Central memory CD4-positive, alpha-beta T cell (primary cell): ENCODE data around the gene SENP7.
"Not testable (repeated sequence)": the region's sequence is repeated elsewhere in the genome, so short reads cannot be mapped to it uniquely, and the experiment has no call there.

Source experiments
- DNase-seq: peaks from one replicate; pipeline ENCODE4 v3.0.0; 2022

SENP7 gene

GRCh38 chr3:101519685-101520365 lies 6.8 kb upstream of the SENP7 start:
- DNase-seq = no peak

- peak; percentile 85 for DNase-seq
Observed at GRCh38 chr3:101518421-101518871, 5.4 kb upstream of the SENP7 start.

GRCh38 chr3:101513419-101513986 lies 491 bp upstream of the SENP7 start:
- DNase-seq = no peak

GRCh38 chr3:101512396-101512645 lies 691 bp downstream of the SENP7 start:
- DNase-seq = no peak

DNA sequence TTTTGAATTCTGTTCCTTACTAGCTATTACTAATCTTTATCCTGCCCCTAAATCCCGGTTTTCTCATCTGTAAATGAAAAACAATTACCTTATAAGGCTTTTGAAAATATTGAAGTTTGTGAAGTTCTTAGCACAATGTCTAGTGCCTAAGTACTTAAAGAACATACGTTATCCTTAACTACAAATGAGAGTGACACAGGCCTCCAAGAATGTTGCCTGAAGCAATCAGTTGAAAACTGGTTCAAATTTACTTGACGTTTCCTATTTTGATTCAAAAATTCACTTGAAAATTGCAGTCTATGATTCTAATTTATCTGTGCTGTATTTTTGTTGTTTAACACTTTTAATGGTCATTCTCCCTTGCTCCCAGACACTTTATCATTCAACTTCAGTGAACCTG lies 3.2 kb downstream of the SENP7 start:
- no peak for DNase-seq

- DNase-seq = no peak
Observed at GRCh38 chr3:101509281-101509680, 3.7 kb downstream of the SENP7 start.

- DNase-seq = no peak
Observed at GRCh38 chr3:101501783-101502182, 11.2 kb downstream of the SENP7 start.

DNA sequence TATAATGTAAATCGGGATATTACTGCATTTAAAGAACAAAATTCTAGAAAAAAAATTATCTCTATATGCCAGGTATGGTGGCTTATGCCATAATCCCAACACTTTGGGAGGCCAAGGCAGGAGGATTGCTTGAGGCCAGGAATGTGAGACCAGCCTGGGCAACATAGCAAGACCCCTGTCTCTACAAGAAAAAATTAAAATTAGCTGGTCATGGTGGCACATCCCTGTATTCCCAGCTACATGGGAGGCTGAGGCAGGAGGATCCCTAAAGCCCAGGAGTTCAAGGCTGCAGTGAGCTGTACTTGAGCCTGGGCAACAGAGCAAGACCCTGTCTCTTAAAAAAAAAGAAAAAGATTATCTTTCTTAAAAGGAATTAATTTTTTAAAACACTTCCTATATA lies 12.8 kb downstream of the SENP7 start:
- no peak for DNase-seq

DNA sequence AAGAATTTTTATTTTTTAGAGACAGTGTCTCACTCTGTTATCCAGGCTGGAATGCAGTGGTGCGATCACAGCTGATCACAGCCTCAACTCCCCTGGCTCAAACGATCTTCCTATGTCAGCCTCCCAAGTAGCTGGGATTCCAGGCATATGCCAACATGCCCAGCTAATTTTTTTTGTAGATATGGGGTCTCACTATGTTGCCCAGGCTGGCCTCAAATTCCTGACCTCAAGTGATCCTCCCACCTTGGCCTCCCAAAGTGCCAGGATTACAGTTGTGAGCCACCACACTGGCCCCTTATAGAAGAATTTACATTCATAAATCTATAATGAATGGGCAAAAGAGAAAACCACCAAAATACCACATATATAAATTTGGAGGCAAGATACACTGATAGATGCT lies 15.2 kb downstream of the SENP7 start:
- DNase-seq = no peak

DNA sequence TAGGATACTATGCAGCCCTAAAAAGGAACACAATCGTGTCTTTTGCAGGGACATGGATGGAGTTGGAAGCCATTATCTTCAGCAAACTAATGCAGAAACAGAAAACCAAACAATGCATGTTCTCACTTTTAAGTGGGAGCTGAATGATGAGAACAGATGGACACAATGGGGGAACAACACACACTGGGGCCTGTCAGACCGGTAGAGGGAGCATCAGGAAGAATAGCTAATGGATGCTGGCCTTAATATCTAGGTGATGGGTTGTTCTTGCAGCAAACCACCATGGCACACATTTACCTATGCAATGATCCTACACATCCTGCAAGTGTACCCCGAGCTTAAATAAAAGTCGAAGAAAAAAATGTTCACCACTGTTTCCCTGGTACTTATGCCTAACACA lies 17.5 kb downstream of the SENP7 start:
- no peak for DNase-seq

- no peak for DNase-seq
Observed at GRCh38 chr3:101484805-101485620, 28.0 kb downstream of the SENP7 start.

DNA sequence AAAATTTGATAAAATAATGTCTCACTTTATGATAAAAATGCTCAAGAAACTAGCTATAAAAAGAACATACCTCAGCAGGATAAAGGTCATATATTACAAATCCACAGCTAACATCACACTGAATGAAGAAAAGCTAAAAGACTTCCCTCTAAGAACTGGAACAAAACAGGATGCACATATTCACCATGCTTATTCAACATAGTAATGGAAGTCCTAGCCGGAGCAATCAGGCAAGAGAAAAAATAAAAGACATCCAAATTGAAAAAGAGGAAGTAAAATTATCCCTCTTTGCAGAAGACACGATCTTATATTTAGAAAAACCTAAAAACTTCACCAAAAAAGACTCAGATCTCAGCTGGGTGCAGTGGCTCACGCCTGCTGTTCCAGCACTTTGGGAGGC lies 34.0 kb downstream of the SENP7 start:
- DNase-seq = no peak

GRCh38 chr3:101474841-101475552 lies 38.0 kb downstream of the SENP7 start:
- not testable (repeated sequence) for DNase-seq

DNA sequence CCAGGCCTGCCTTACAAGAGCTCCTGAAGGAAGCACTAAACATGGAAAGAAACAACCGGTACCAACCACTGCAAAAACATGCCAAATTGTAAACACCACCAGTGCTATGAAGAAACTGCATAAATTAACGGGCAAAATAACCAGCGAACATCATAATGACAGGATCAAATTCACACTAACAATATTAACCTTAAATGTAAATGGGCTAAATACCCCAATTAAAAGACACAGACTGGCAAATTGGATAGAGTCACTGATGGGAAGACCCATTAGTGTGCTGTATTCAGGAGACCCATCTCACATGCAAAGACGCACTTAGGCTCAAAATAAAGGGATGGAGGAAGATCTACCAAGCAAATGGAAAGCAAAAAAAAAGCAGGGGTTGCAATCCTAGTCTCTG lies 44.3 kb downstream of the SENP7 start:
- not testable (repeated sequence) for DNase-seq

DNA sequence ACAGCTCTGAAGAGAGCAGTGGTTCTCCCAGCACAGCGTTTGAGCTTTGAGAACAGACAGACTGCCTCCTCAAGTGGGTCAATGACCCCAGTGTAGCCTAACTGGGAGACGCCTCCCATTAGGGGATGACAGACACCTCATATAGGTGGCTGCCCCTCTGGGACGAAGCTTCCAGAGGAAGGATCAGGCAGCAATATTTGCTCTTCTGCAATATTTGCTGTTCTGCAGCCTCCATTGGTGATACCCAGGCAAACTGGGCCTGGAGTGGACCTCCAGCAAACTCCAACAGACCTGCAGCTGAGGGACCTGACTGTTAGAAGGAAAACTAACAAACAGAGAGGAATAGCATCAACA lies 45.7 kb downstream of the SENP7 start:
- not testable (repeated sequence) for DNase-seq

GRCh38 chr3:101466465-101467309 lies 46.3 kb downstream of the SENP7 start:
- DNase-seq = peak; percentile 70

- DNase-seq = no peak
Observed at GRCh38 chr3:101464235-101464634, 48.8 kb downstream of the SENP7 start.

DNA sequence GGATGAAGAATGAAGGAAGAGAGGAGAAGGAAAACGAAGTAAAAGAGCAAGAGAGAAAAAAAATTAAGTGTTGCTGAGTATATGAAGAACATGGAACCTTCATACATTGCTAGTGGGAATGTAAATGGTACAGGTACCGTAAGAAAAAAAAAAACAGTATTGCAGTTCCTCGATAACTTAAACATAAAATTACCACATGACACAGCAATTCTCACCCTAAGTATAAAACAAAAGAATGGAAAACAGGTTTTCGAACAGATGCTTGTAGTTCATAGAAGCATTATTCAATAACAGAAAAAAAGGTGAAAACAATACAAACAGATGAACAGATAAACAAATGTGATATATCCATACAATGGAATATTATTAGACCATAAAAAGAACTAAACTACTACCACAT lies 51.6 kb downstream of the SENP7 start:
- no peak for DNase-seq

DNA sequence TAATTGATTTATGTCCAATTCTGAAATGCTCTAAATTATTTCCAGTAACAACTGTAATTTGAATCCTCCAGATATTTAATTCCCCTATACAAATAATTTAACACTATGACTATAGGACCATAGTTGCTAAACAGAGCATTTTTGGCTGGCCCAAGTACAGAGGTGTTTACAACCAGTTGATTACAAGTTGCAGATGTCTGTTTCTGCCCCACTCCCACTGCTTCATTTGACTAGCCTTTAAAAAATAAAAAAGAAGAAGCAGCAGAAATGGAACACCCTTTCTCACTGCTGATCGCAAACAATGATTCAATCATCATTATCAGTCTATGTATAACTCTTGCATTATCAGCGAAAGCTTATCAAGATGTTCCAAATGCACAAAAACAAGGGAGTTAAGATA lies 54.6 kb downstream of the SENP7 start:
- DNase-seq = no peak

DNA sequence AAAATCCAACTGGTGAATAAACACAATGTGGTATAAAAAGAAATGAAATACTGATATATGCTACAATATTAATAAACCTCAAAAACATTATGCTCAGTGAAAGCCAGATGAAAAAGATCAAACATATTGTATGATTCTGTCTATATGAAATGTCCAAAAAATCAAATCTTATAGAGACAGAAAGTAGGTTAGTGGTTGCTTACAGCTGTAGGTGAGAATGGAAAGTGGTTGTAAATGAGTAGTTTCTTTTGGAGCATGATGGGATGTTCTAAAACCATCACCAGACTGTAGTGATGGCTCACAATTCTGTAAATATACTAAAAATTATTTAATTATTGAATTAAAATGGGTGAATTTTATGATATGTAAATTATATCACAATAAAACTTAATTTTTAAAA lies 58.4 kb downstream of the SENP7 start:
- DNase-seq = no peak

GRCh38 chr3:101453961-101454360 lies 59.1 kb downstream of the SENP7 start:
- DNase-seq = no peak

- not testable (repeated sequence) for DNase-seq
Observed at GRCh38 chr3:101438641-101439040, 74.4 kb downstream of the SENP7 start.

- DNase-seq = no peak
Observed at GRCh38 chr3:101433652-101434051, 79.4 kb downstream of the SENP7 start.
